Measurements from ENCODE around the gene CHST13.

GRCh38 chr3:126477061-126477380, 46.9 kb upstream of the CHST13 start:
- TF ChIP-seq CTCF (IDR thresholded peaks at IDR 0.05 in 2 of 3, conservative IDR thresholded peaks at IDR 0.05 in 1 of 3; ENCODE audit: borderline replicate concordance in 1 of 3, insufficient read depth in 1 of 3, low read depth in 2 of 3, low read length in 2 of 3) (no peak), ZFX (IDR thresholded peaks at IDR 0.05) (no peak), ATF3 (IDR thresholded peaks at IDR 0.05) (no peak), EZH2 (IDR thresholded peaks at IDR 0.05) (no peak), EGR1 (IDR thresholded peaks at IDR 0.05; ENCODE audit: low read depth) (no peak), POLR2A (IDR thresholded peaks at IDR 0.05; ENCODE audit: borderline replicate concordance, extremely low read depth, insufficient read depth, insufficient read length) (no peak), CEBPB (IDR thresholded peaks at IDR 0.05; ENCODE audit: low read depth) (no peak), EZH2phosphoT487 (IDR thresholded peaks at IDR 0.05; ENCODE audit: borderline replicate concordance) (no peak), REST (IDR thresholded peaks at IDR 0.05; ENCODE audit: low read depth) (no peak), FOSL1 (IDR thresholded peaks at IDR 0.05; ENCODE audit: low read depth) (no peak), TCF7L2 (IDR thresholded peaks at IDR 0.05; ENCODE audit: borderline replicate concordance, extremely low read depth, insufficient read depth, insufficient read length) (no peak)

Measured in HCT116 (cell line).